ENCODE measurements around the gene MN1. TPM values are rescaled to one million over a fixed set of nuclear protein-coding genes. Genes with fewer than 3 reads are reported as not detected.
A peak's percentile ranks its signal among the peaks of the same experiment; 100 is the strongest.

MN1 gene
- total RNA-seq, 1 donor from 2014 or later = 4.0 TPM

DNA sequence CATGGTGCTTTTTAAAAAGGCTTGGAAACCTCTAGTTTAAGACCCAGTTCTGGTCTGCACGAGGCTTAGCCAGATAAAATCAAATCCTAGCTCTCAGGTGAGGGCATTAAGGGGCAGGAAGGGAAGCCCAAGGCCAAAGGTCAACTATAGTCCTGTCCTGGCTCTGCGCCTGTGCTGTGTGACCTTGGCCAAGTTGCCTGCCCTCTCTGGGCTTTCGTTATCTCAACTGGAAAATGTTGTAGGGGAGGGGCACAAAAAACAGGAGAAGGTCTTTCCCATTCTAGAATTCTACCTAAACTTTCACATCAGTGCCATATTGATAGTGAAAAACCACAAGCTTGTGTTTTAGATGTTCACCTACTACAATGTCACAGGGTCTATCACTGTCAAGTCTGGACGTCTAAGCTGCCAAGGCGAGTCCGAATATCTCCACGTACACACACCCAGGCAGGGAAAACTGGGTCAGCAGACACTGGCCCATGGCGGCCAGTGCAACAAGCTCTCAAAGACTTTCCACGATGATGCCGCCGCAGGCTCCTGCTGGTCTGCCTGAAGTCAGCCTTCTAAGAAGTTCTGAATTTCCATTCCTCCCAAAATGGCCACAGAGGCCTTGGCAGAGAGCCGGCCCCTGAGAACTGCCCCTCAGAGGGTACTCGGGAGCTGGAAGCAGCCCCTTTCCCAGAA is 18.0 kb downstream of the MN1 start:
- H3K9me3 ChIP-seq = no peaks in the 10 kb centered on the region
- DNase-seq (no peak), ATAC-seq (no peak)
- no peaks in the 10 kb centered on the region for H3K27me3 ChIP-seq
- no peak overlapping the region for H3K4me3 ChIP-seq
- intact Hi-C loops (cut with DNase I) = no loop called here
- no peaks in the 10 kb centered on the region for H3K4me1 ChIP-seq
- TF ChIP-seq, protein P1, sequence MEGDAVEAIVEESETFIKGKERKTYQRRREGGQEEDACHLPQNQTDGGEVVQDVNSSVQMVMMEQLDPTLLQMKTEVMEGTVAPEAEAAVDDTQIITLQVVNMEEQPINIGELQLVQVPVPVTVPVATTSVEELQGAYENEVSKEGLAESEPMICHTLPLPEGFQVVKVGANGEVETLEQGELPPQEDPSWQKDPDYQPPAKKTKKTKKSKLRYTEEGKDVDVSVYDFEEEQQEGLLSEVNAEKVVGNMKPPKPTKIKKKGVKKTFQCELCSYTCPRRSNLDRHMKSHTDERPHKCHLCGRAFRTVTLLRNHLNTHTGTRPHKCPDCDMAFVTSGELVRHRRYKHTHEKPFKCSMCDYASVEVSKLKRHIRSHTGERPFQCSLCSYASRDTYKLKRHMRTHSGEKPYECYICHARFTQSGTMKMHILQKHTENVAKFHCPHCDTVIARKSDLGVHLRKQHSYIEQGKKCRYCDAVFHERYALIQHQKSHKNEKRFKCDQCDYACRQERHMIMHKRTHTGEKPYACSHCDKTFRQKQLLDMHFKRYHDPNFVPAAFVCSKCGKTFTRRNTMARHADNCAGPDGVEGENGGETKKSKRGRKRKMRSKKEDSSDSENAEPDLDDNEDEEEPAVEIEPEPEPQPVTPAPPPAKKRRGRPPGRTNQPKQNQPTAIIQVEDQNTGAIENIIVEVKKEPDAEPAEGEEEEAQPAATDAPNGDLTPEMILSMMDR (IDR thresholded peaks at IDR 0.05) = no peak
- no peak overlapping the region for H3K27ac ChIP-seq
- no peaks in the 10 kb centered on the region for H3K36me3 ChIP-seq

DNA sequence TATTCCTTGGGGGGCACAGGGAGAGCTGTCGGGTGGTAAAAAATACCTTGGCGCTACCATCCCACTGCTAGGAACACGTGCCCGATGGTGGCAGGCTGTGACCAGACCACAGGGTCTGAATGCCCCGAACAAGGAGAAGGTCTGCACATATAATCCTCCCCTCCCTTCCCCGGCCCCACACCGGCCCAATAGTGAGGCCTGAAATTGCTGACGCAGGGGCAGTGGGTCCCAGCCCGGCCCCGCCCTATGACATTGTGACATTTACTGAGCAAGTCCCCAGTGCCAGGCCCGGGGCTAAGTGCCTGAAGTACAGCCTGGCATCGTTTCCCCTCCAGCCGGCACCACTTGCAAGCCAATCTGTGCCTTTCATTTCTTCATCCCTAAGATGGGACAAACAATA is 19.5 kb downstream of the MN1 start:
- ATAC-seq (no peak), DNase-seq (no peak)
- TF ChIP-seq, protein P1 (IDR thresholded peaks at IDR 0.05) = no peak
- no peaks in the 10 kb centered on the region for H3K4me1 ChIP-seq
- H3K36me3 ChIP-seq = no peaks in the 10 kb centered on the region
- no peaks in the 10 kb centered on the region for H3K9me3 ChIP-seq
- no peak overlapping the region for H3K27ac ChIP-seq
- H3K27me3 ChIP-seq = no peaks in the 10 kb centered on the region
- intact Hi-C loops (cut with DNase I) = no loop called here
- no peak overlapping the region for H3K4me3 ChIP-seq

DNA sequence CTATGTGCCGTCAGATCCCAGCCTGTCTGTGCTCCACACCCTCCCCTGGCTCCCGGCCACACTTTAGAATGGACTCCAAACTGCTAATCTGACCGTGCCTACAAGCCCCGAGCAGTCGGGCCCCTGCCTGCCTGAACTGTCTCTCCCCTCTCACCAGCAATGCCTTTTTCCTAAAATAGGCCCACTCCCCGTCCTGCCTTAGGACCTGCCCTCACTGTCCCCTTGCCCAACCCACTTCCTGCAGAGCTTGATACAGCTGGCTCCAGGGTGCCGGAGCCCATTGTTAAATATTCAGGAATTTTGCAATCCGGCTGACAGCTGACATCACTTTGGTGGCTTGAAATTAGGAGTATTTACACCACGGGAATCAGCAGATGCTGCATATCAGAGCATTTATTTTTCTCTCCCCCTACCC is 21.4 kb downstream of the MN1 start:
- H3K27ac ChIP-seq = peak overlapping the region; percentile 20
- intact Hi-C loops (cut with DNase I) = no loop called here
- H3K4me1 ChIP-seq = peaks cover 10% of the 10 kb centered on the region
- H3K27me3 ChIP-seq = no peaks in the 10 kb centered on the region
- DNase-seq (no peak), ATAC-seq (no peak)
- H3K4me3 ChIP-seq = no peak overlapping the region
- TF ChIP-seq, protein P1 (IDR thresholded peaks at IDR 0.05) = no peak
- H3K9me3 ChIP-seq = no peaks in the 10 kb centered on the region
- H3K36me3 ChIP-seq = no peaks in the 10 kb centered on the region

DNA sequence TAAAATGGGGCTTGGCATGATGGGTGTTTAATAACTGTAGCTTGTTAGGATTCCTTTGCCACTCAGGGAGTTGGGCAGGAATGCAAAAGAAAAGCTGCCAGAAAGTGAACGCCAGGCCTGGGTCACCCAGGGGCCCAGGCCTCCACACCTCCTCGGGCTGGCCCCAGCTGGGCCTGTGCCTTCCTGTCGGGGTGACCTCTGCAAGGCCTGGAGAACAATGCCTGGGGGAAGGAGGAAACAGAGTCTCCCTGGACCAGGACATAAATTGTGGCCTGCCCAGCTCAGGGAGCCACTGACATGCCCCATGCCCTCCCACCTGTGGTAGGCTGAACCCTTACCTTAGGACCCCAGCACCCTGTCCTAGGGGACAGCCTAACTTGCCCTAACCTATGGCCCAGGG is 21.9 kb downstream of the MN1 start:
- peak overlapping the region; percentile 20 for H3K27ac ChIP-seq

DNA sequence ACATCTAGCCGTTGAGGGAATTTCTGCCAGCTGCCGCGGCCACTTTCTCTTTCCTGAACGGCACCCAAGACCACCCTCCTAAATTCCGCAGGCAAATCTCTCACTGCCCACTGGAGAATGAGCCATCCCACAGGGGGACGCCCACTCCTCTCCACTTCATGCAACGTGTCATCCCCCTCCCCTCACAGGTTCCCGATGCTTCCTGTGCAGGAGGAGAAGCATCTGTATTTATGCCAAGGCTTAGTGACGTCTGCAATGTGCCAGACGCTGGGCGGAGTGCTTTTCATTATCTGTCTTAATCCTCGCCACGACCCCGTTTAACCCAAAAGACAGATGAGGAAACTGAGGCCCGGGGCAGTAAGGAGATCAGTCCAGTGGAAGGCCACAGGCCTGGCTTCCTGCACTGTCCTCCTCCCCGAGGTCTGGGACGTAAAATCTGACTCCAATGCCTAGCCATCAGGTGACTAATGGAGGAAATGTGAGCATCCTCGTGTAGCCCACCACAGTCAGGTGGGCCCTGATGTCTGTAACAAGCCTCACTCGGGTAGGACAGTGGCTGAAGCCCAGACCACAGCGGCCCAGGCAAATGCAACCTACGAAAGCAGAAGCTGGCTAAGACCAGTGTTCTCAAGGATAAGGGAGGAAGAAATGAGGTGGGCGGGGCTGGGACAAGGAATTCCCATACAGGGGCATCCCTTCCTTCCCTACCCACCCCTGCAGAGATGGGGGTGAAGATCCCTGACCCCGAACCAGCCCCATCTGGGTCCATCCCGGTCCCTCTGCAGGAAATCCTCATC is 23.1 kb downstream of the MN1 start:
- H3K27ac ChIP-seq = no peak overlapping the region

More for the DNA sequence above, 21.9 kb downstream of the MN1 start:
- Histone ChIP-seq H3K36me3 (no peaks in the 10 kb centered on the region), H3K4me3 (no peak overlapping the region), H3K9me3 (no peaks in the 10 kb centered on the region), H3K27me3 (no peaks in the 10 kb centered on the region), H3K4me1 (peaks cover 10% of the 10 kb centered on the region)
- intact Hi-C loops (cut with DNase I) = no loop called here
- TF ChIP-seq, protein P1 (IDR thresholded peaks at IDR 0.05) = no peak
- ATAC-seq = no peak
- DNase-seq = no peak

More for the DNA sequence above, 23.1 kb downstream of the MN1 start:
- TF ChIP-seq, protein P1 (IDR thresholded peaks at IDR 0.05) = no peak
- H3K4me3 ChIP-seq = no peak overlapping the region
- H3K4me1 ChIP-seq = peaks cover 10% of the 10 kb centered on the region
- DNase-seq = no peak
- no peaks in the 10 kb centered on the region for H3K27me3 ChIP-seq
- no peak for ATAC-seq
- H3K36me3 ChIP-seq = no peaks in the 10 kb centered on the region
- H3K9me3 ChIP-seq = no peaks in the 10 kb centered on the region
- intact Hi-C loops (cut with DNase I) = no loop called here

Measured in upper lobe of right lung (tissue), 1 donor.